Measurements from ENCODE around the gene CARMIL1.

GRCh38 chr6:25292384-25292783 is 13.2 kb downstream of the CARMIL1 start:
- TF ChIP-seq TOX (CRISPR knock-in tag; IDR thresholded peaks at IDR 0.05; ENCODE audit: borderline replicate concordance) (no peak), ISL1 (CRISPR knock-in tag; IDR thresholded peaks at IDR 0.05) (no peak)
